ENCODE data around the gene BPI.
"Not testable (repeated sequence)": the region's sequence is repeated elsewhere in the genome, so short reads cannot be mapped to it uniquely, and the experiment has no call there.

The BPI gene

DNA sequence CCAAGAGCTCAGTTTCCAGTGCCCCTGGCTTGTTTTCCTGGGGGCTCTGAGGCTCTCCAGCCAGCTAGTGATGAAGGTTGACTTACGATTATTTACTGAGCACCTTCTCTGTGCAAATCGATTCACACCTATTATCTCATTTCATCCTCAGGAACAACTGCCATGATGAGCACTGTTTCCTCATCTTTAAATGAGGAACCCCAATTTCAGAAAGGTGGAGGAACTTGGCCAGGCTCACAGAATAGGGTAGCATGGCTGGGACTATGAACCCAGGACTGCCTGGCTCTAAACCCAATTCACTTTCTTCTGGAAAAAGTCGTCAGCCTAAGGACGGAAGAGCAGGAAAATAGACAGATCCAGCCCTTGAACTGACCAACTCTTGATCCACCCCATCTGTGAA, 3.5 kb upstream of the BPI start:
- H3K36me3 Mint-ChIP-seq (ENCODE audit: insufficient read depth), result no peaks in the 10 kb centered on the region
- no peak overlapping the region for H3K4me3 Mint-ChIP-seq
- H3K27ac Mint-ChIP-seq, result no peak overlapping the region
- H3K9me3 Mint-ChIP-seq, result no peaks in the 10 kb centered on the region
- H3K27me3 Mint-ChIP-seq, result peaks cover 49 to 76% of the 10 kb centered on the region in 2 donors
- peaks cover 13 to 17% of the 10 kb centered on the region in 2 donors for H3K4me1 Mint-ChIP-seq (ENCODE audit: low read depth in 2 of 2)
- no peak for DNase-seq
- ATAC-seq (replicated peaks), result no peak

DNA sequence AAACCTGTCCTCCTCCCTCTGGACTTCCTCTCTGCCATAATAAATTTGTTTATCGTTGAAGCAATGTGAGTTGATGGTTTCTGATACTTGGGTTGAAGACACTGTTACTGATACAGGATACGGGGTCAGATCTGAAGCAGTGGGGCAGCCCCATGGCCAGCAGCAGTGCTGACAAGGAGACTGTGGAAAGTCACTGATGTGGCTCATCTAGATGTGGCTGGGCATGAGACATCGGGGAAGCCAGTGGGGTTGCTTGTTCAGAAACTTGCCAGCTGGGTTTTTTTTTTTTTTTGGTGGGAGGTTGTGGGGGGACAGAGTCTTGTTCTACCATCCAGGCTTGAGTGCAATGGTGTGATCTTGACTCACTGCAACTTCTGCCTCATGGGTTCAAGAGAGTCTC, 2.6 kb upstream of the BPI start:
- Mint-ChIP-seq H3K4me3 (no peak overlapping the region), H3K4me1 (ENCODE audit: low read depth in 2 of 2) (peaks cover 13 to 17% of the 10 kb centered on the region in 2 donors), H3K9me3 (no peaks in the 10 kb centered on the region), H3K36me3 (ENCODE audit: insufficient read depth) (no peaks in the 10 kb centered on the region), H3K27me3 (peaks cover 56 to 76% of the 10 kb centered on the region in 2 donors), H3K27ac (no peak overlapping the region)
- ATAC-seq (replicated peaks) (no peak), DNase-seq (no peak)

DNA sequence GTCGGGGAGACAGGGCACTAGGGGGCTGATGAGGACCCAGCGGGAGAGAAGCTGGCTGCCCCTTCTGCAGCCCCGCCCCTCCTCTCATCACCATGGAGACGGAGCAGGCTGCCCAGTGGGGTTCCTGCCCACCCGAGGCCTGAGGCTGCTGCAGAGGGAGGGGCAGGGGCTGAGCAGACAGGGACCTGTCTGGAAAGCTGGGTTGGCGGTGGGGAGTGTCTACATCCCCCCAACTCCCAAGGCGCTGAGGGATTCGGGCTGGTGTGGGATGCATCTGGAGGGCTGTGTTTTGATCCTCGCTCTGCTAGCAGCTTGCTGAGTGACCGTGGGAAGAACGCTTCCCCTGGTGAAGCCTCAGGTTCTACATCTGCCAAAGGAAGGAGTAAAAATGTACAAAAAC, 1.2 kb upstream of the BPI start:
- no peaks in the 10 kb centered on the region for H3K9me3 Mint-ChIP-seq
- no peak overlapping the region for H3K4me3 Mint-ChIP-seq
- ATAC-seq (replicated peaks) (no peak), DNase-seq (no peak)
- H3K4me1 Mint-ChIP-seq (ENCODE audit: low read depth in 2 of 2), result peaks cover 13 to 17% of the 10 kb centered on the region in 2 donors
- H3K27me3 Mint-ChIP-seq, result peaks cover 67 to 88% of the 10 kb centered on the region in 2 donors
- no peak overlapping the region for H3K27ac Mint-ChIP-seq
- no peaks in the 10 kb centered on the region for H3K36me3 Mint-ChIP-seq (ENCODE audit: insufficient read depth)

DNA sequence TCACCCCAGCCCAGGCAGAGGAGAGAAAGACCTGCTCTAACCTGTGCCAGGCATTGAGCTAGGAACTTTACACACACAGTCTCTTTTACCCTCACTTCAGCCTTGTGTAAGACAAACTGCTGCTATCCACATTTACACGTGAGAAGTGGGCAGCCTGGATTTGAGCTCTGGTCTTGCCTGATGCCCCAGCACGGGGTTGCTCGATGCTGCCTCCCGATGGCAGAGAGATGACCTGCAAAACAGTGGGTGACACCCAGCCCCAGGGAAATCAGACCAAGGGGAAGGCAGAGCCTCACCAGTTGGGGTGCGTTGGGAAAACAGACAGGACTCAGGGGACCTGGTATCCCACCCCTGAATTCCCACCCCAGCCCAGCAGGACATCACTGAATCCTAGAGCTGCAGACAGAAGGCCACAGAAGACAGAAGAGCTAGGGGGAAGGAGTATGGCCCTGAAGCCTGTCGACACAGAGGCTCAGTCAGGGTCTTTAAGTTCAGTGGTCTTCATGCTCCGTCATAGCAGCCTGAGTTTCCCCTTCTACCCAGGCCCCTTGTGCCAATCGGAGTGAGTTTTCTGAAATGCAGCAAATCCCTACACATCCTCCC, 990 bp downstream of the BPI start:
- ATAC-seq (replicated peaks) (no peak), DNase-seq (no peak)
- H3K9me3 Mint-ChIP-seq, result no peaks in the 10 kb centered on the region
- H3K4me1 Mint-ChIP-seq (ENCODE audit: low read depth in 2 of 2), result peaks cover 13 to 17% of the 10 kb centered on the region in 2 donors
- H3K4me3 Mint-ChIP-seq, result peak overlapping the region in 1 of 2 donors; percentile 36
- no peaks in the 10 kb centered on the region for H3K36me3 Mint-ChIP-seq (ENCODE audit: insufficient read depth)
- H3K27ac Mint-ChIP-seq, result no peak overlapping the region
- H3K27me3 Mint-ChIP-seq, result peaks cover 67 to 79% of the 10 kb centered on the region in 2 donors

DNA sequence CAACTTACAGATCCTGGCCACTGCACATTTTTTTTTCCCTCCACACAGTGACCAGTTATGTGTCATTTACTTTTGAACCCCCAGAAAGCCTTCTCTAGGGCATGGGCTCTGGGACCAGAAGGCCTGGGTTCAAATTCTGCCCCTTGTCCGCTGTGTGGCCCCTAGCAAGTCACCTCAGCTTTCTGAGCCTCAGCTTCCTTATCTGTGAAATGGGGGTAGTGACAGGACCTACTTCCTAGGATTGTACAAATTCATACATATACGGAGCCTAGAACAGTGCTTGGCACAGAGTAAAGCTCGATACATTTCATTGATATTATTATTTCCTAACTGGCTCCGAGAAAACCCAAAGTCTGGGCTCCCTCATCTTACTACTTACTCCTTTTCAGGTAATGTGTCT, 1.6 kb downstream of the BPI start:
- DNase-seq (no peak), ATAC-seq (replicated peaks) (no peak)
- H3K27ac Mint-ChIP-seq, result no peak overlapping the region
- peaks cover 13 to 17% of the 10 kb centered on the region in 2 donors for H3K4me1 Mint-ChIP-seq (ENCODE audit: low read depth in 2 of 2)
- H3K9me3 Mint-ChIP-seq, result no peaks in the 10 kb centered on the region
- H3K4me3 Mint-ChIP-seq, result no peak overlapping the region
- peaks cover 66 to 79% of the 10 kb centered on the region in 2 donors for H3K27me3 Mint-ChIP-seq
- H3K36me3 Mint-ChIP-seq (ENCODE audit: insufficient read depth), result no peaks in the 10 kb centered on the region

DNA sequence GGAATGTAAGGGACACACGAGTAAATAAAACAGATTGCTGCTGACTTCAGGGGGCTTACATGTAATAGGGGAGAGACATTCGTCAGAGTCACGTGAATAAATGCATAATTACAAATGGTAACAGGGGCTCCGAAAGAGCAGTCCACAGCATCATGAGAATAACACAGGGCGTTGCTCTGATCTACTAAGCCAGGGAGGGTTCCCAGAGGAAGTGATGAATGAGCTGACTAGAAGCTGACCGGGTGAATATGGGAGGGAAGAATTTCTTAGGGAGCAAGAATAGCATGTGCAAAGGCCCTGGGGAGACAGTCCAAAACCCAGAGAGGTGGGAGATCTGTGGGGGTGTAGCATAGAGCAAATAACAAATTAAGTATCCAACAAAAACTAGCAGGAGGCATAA, 2.4 kb downstream of the BPI start:
- H3K27ac Mint-ChIP-seq, result no peak overlapping the region
- no peaks in the 10 kb centered on the region for H3K9me3 Mint-ChIP-seq
- H3K27me3 Mint-ChIP-seq, result peaks cover 69 to 79% of the 10 kb centered on the region in 2 donors
- ATAC-seq (replicated peaks) (no peak), DNase-seq (no peak)
- H3K4me3 Mint-ChIP-seq, result no peak overlapping the region
- peaks cover 13 to 17% of the 10 kb centered on the region in 2 donors for H3K4me1 Mint-ChIP-seq (ENCODE audit: low read depth in 2 of 2)
- H3K36me3 Mint-ChIP-seq (ENCODE audit: insufficient read depth), result no peaks in the 10 kb centered on the region

DNA sequence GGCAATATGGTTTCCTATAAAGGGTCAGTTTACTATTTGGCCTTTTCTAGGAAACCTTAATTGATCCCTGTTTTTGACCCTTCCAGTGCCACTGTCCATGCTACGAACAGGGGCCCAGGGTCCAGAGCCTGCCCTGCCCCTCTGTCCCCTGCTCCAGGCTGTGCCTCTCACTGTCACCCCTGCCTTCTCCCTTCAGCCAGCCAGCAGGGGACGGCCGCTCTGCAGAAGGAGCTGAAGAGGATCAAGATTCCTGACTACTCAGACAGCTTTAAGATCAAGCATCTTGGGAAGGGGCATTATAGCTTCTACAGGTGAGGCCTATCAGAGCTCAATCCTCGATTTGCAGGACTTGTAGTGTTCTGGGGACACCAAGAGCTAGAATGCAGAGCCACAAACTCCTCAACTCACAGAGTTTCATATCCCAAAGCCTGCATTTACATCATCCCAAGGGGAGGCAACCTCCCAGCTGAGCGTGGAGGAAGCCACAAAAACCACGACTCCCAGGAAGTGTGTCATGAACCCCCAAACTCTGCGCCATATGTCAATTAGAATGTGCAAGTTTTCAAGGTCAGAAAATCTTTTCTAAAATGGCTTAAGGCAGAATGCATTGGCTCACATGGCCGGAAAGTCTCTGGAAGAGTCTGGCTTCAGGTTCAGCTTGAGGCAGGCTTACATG, 3.6 kb downstream of the BPI start:
- Mint-ChIP-seq H3K27ac (no peak overlapping the region), H3K9me3 (no peaks in the 10 kb centered on the region), H3K27me3 (peaks cover 63 to 79% of the 10 kb centered on the region in 2 donors), H3K4me1 (ENCODE audit: low read depth in 2 of 2) (peaks cover 13 to 17% of the 10 kb centered on the region in 2 donors), H3K36me3 (ENCODE audit: insufficient read depth) (no peaks in the 10 kb centered on the region), H3K4me3 (no peak overlapping the region)
- ATAC-seq (replicated peaks) (no peak), DNase-seq (no peak)

DNA sequence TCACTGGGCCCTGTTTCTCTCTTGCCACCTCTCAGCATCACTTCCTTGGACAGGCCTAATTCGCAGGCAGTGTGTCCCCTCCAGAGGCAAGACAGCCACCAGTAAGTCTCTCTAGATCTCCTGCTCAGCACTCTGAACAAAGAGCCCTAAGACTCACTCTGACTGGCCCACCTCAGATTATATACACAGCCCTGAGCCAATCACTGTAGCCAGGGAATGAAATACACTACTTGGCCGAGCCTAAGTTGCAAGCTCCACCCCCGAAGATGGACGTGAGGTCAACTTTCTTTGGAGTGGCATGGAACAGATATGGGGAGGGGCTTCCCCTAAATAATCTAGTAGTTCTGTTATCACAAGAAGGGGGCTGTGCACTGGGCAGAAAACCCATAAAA, 4.1 kb downstream of the BPI start:
- no peak overlapping the region for H3K4me3 Mint-ChIP-seq
- peaks cover 57 to 75% of the 10 kb centered on the region in 2 donors for H3K27me3 Mint-ChIP-seq
- ATAC-seq (replicated peaks), result no peak
- H3K4me1 Mint-ChIP-seq (ENCODE audit: low read depth in 2 of 2), result peaks cover 13 to 15% of the 10 kb centered on the region in 2 donors
- no peaks in the 10 kb centered on the region for H3K36me3 Mint-ChIP-seq (ENCODE audit: insufficient read depth)
- H3K9me3 Mint-ChIP-seq, result no peaks in the 10 kb centered on the region
- no peak overlapping the region for H3K27ac Mint-ChIP-seq
- DNase-seq, result no peak

DNA sequence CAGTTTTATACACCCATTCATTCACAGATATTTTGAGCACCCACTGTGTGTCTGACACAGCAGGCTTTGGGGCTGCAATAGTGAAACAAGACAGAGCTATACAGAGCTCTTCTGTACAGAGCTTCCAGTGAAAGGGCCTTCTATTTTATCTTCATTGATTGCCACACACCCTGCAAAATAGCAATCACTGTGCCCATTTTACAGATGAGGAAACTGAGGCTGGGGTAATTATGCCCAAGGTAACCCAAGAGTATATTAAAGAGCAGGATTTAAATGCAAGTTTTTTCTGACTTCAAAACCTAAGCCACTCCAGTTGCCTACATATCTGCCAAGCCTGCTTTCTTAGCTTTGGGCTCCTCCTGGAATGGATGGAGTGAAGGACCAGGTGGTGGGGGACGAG, 4.5 kb downstream of the BPI start:
- Mint-ChIP-seq H3K4me1 (ENCODE audit: low read depth in 2 of 2) (peaks cover 10 to 15% of the 10 kb centered on the region in 2 donors), H3K27ac (no peak overlapping the region), H3K9me3 (no peaks in the 10 kb centered on the region), H3K27me3 (peaks cover 53 to 71% of the 10 kb centered on the region in 2 donors), H3K36me3 (ENCODE audit: insufficient read depth) (no peaks in the 10 kb centered on the region), H3K4me3 (no peak overlapping the region)
- no peak for ATAC-seq (replicated peaks)
- no peak for DNase-seq

DNA sequence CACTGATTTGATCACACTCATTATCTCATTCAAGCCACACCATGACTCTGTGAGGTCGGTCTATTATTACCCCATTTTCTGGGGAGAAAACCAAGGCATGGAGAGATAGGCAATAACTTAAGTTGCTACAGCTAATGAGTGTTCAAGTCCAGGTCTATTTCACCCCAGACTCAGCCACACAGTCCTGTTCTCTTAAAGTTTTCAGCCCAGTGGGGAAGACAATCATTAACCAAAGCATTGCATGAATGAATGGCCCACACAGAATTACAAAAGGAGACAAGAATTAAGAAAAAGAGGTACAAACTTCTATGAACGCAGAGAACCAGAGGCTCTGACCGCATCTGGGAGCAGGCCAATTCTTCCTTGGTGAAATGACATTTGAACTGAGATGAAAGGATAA, 7.1 kb downstream of the BPI start:
- Mint-ChIP-seq H3K4me3 (no peak overlapping the region), H3K27me3 (peaks cover 32 to 45% of the 10 kb centered on the region in 2 donors), H3K4me1 (ENCODE audit: low read depth in 2 of 2) (no peaks in the 10 kb centered on the region), H3K36me3 (ENCODE audit: insufficient read depth) (no peaks in the 10 kb centered on the region), H3K27ac (no peak overlapping the region), H3K9me3 (no peaks in the 10 kb centered on the region)
- ATAC-seq (replicated peaks) (no peak), DNase-seq (no peak)

DNA sequence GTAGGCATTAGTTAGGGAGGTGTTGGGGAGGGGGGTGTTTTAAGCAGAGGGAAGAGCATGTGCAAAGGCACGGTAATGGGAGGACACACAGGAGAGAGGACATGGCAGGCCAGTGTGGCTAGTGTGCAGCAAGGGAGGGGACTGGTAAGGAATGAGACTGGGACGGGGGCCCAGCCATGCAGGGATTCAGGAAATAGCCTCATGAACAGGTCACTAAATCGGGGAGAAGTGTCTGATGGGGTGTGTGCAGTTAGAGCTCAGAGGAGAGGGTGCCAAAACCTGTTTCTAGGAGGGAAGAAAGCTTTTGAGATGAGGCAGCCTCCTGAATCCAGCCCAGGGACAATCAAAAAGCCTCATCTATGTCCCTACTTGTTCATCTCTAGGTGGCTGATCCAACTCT, 7.5 kb downstream of the BPI start:
- H3K36me3 Mint-ChIP-seq (ENCODE audit: insufficient read depth), result no peaks in the 10 kb centered on the region
- peaks cover 32 to 41% of the 10 kb centered on the region in 2 donors for H3K27me3 Mint-ChIP-seq
- H3K4me3 Mint-ChIP-seq, result no peak overlapping the region
- DNase-seq, result no peak
- H3K4me1 Mint-ChIP-seq (ENCODE audit: low read depth in 2 of 2), result no peaks in the 10 kb centered on the region
- no peaks in the 10 kb centered on the region for H3K9me3 Mint-ChIP-seq
- ATAC-seq (replicated peaks), result no peak
- H3K27ac Mint-ChIP-seq, result no peak overlapping the region

DNA sequence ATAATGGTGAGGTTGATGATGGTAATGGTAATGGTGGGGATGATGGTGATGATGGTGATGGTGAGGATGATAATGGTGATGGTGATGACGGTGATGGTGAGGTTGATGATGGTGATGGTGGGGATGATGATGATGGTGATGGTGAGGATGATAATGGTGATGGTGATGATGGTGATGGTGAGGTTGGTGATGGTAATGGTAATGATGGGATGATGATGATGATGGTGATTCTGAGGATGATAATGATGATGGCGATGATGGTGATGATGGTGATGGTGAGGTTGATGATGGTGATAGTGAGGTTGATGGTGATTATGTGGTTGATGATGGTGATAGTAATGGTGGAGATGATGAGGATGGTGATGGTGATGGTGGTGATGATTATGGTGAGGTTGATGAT, 9.7 kb downstream of the BPI start:
- no peak for ATAC-seq (replicated peaks)
- H3K4me3 Mint-ChIP-seq, result no peak overlapping the region
- H3K4me1 Mint-ChIP-seq (ENCODE audit: low read depth in 2 of 2), result no peaks in the 10 kb centered on the region
- H3K9me3 Mint-ChIP-seq, result no peaks in the 10 kb centered on the region
- H3K36me3 Mint-ChIP-seq (ENCODE audit: insufficient read depth), result no peaks in the 10 kb centered on the region
- H3K27ac Mint-ChIP-seq, result no peak overlapping the region
- DNase-seq, result no peak
- peaks cover 26 to 35% of the 10 kb centered on the region in 2 donors for H3K27me3 Mint-ChIP-seq

DNA sequence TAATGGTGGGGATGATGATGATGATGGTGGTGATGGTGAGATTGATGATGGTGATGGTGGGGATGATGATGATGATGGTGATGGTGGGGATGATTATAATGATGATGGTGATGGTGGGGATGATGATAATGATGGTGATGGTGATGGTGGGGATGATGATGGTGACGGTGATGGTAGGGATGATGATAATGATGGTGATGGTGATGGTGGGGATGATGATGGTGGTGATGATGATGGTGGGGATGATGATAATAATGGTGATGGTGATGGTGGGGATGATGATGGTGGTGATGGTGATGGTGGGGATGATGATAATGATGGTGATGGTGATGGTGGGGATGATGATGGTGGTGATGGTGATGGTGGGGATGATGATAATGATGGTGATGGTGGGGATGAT, 10.4 kb downstream of the BPI start:
- H3K36me3 Mint-ChIP-seq (ENCODE audit: insufficient read depth); ATAC-seq (replicated peaks): not testable (repeated sequence)

DNA sequence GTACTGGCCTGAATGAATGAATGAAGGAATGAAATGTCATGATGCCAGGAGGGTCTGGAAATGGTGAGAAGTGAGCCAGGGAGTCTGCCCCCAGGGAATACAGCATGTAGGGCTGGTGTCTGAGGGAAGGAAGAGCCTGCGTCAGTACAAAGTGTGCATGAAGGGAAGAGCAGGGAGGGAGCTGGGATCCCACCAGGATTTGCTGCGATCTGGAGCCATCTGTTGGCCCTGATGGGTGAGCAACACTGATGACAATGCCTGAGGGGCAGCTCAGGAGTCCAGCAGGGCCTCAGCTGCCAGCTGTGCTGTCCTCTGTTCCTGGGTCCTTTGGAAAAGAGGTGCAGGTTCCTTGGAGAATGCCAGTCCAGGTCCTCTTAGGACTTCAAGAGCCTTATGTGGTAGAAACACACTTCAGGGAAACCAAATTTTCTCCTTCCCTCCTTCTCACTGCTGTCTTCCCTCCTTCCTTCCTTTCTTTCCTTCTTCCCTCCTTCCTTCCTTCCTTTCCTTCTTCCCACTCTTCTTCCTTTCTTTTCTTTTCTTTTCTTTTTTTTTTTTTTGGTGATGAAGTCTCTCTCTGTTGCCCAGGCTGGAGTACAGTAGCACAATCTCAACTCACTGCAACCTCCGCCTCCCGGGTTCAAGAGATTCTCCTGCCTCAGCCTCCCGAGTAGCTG, 11.5 kb downstream of the BPI start:
- no peak overlapping the region for H3K27ac Mint-ChIP-seq
- no peak overlapping the region for H3K4me3 Mint-ChIP-seq
- no peaks in the 10 kb centered on the region for H3K9me3 Mint-ChIP-seq
- peaks cover 33 to 38% of the 10 kb centered on the region in 2 donors for H3K27me3 Mint-ChIP-seq
- DNase-seq (no peak), ATAC-seq (replicated peaks) (no peak)
- no peaks in the 10 kb centered on the region for H3K36me3 Mint-ChIP-seq (ENCODE audit: insufficient read depth)
- no peaks in the 10 kb centered on the region for H3K4me1 Mint-ChIP-seq (ENCODE audit: low read depth in 2 of 2)

More for the DNA sequence above, 10.4 kb downstream of the BPI start:
- not testable (repeated sequence) for H3K9me3 Mint-ChIP-seq; H3K4me3 Mint-ChIP-seq; H3K27ac Mint-ChIP-seq; DNase-seq; H3K4me1 Mint-ChIP-seq (ENCODE audit: low read depth in 2 of 2)
- peaks cover 26 to 35% of the 10 kb centered on the region in 2 donors for H3K27me3 Mint-ChIP-seq
